HG03196 (cell line): ENCODE measurements around the gene AP1B1.

Experiments used
- ATAC-seq: cut with Tn5 transposase; IDR thresholded peaks from one replicate; pipeline ENCODE4 v1.9.1; 2021; ENCODE audit not compliant: unreplicated experiment

Gene AP1B1

GRCh38 chr22:29314537-29315285 is 73.7 kb downstream of the AP1B1 start:
- ATAC-seq = no peak

- no peak for ATAC-seq
These were observed 74.5 kb downstream of the AP1B1 start for GRCh38 chr22:29313576-29314466.

- ATAC-seq = no peak
These were observed 75.2 kb downstream of the AP1B1 start for GRCh38 chr22:29313126-29313575.

GRCh38 chr22:29312218-29313125 is 75.9 kb downstream of the AP1B1 start:
- ATAC-seq = no peak

- no peak for ATAC-seq
These were observed 76.7 kb downstream of the AP1B1 start for GRCh38 chr22:29311464-29312217.

- no peak for ATAC-seq
These were observed 77.5 kb downstream of the AP1B1 start for GRCh38 chr22:29310863-29311339.

GRCh38 chr22:29310065-29310862 is 78.1 kb downstream of the AP1B1 start:
- ATAC-seq = no peak

GRCh38 chr22:29309332-29310064 is 78.9 kb downstream of the AP1B1 start:
- no peak for ATAC-seq

GRCh38 chr22:29308791-29309262 is 79.5 kb downstream of the AP1B1 start:
- ATAC-seq = no peak

GRCh38 chr22:29308148-29308790 is 80.1 kb downstream of the AP1B1 start:
- no peak for ATAC-seq

- ATAC-seq = no peak
These were observed 80.7 kb downstream of the AP1B1 start for GRCh38 chr22:29307596-29308147.

- ATAC-seq = no peak
These were observed 81.4 kb downstream of the AP1B1 start for GRCh38 chr22:29306835-29307595.

- no peak for ATAC-seq
These were observed 82.1 kb downstream of the AP1B1 start, which contains the start of gene GAS2L1 for GRCh38 chr22:29306175-29306834. Gene GAS2L1, plus strand, starts transcription at chr22:29306650. Its CDS starts 1,456 bp downstream, at chr22:29308106.

GRCh38 chr22:29305836-29306174 is 82.6 kb downstream of the AP1B1 start:
- ATAC-seq = no peak

- ATAC-seq = no peak
These were observed 85.5 kb downstream of the AP1B1 start for GRCh38 chr22:29302681-29303465.

- no peak for ATAC-seq
These were observed 86.0 kb downstream of the AP1B1 start for GRCh38 chr22:29302402-29302680.
